Panc1 (cell line): ENCODE measurements around the gene KCNG1. TPM values are rescaled to one million over a fixed set of nuclear protein-coding genes. Genes with fewer than 3 reads are reported as not detected.

Experiments used
- ATAC-seq: fragments of 200-7000 bp; cut with Tn5 transposase; 2 replicates; pipeline ENCODE4 v1.9.1; 2020; ENCODE audit warnings: mild to moderate bottlenecking, moderate library complexity
- BruUV-seq: library from RNA; stranded (reverse); fragments of 400-500 nt; replicated peaks from 2 replicates; lab custom pipeline; 2021; lab: Mats Ljungman, UMichigan
- CTCF ChIA-PET: fragments of 300-600 bp; sonication (Branson Sonifier 250); formaldehyde crosslinking; loops from one replicate; lab custom pipeline; 2022; ENCODE audit warnings: antibody characterized with exemption; lab: Charles Lee
- POLR2A ChIA-PET: fragments of 300-600 bp; sonication (Branson Sonifier 250); formaldehyde crosslinking; loops from one replicate; lab custom pipeline; 2022; ENCODE audit warnings: antibody characterized with exemption; lab: Charles Lee
- DNase-seq: peaks from one replicate; pipeline ENCODE4 v3.0.0-alpha.2; 2010; ENCODE audit warnings: low read depth, low spot score
- H3K27ac ChIP-seq: 2 replicates; pipeline ENCODE4 v1.5.1; 2011; ENCODE audit warnings: mild to moderate bottlenecking, low read length, inconsistent platforms
- H3K27me3 ChIP-seq: fragments of 200-500 bp; sonication (Bioruptor generic); 2 replicates; pipeline ENCODE4 v1.6.0; 2014; ENCODE audit warnings: low read length, inconsistent platforms; ENCODE audit not compliant: control insufficient read depth, insufficient read depth
- H3K36me3 ChIP-seq: fragments of 200-500 bp; sonication (Bioruptor generic); 2 replicates; pipeline ENCODE4 v1.5.1; 2014; ENCODE audit warnings: inconsistent platforms, mild to moderate bottlenecking, low read length, moderate library complexity; ENCODE audit not compliant: control insufficient read depth, insufficient read depth
- H3K4me1 ChIP-seq: 2 replicates; pipeline ENCODE4 v1.5.1; 2011; ENCODE audit warnings: inconsistent platforms, mild to moderate bottlenecking, low read length, moderate library complexity; ENCODE audit not compliant: control insufficient read depth, insufficient read depth
- H3K4me3 ChIP-seq, 2 experiments: 2 replicates each; pipeline ENCODE4 v1.5.1; 2011 to 2012; ENCODE audit warnings: low read depth in 2 of 2, low read length in 2 of 2, mild to moderate bottlenecking in 2 of 2, inconsistent platforms in 1 of 2, moderate library complexity in 1 of 2
- H3K9me3 ChIP-seq: fragments of 200-500 bp; sonication (Bioruptor generic); 2 replicates; pipeline ENCODE4 v1.5.1; 2014; ENCODE audit warnings: low read depth, mild to moderate bottlenecking, inconsistent platforms, low read length, moderate library complexity; ENCODE audit not compliant: control insufficient read depth, insufficient read depth
- CTCF ChIP-seq: fragments of 450-650 bp; IDR thresholded peaks from 2 replicates; pipeline ENCODE4 v1.5.1; 2017; ENCODE audit warnings: mild to moderate bottlenecking
- POLR2AphosphoS5 ChIP-seq: IDR thresholded peaks from 2 replicates; pipeline ENCODE4 v1.6.1; 2012; ENCODE audit warnings: mild to moderate bottlenecking, low read depth, low read length, moderate library complexity
- REST ChIP-seq, 2 experiments: IDR thresholded peaks; 2 replicates each; pipeline ENCODE4 v1.6.1; 2011 to 2012; ENCODE audit warnings: low read depth in 2 of 2, control low read depth in 1 of 2, low read length in 1 of 2, mild to moderate bottlenecking in 1 of 2, moderate library complexity in 1 of 2; ENCODE audit not compliant: insufficient read depth in 1 of 2
- SIN3A ChIP-seq: IDR thresholded peaks from 2 replicates; pipeline ENCODE4 v1.6.1; 2012; ENCODE audit warnings: low read depth, mild to moderate bottlenecking, low read length, moderate library complexity, borderline replicate concordance; ENCODE audit not compliant: insufficient read depth
- TCF7L2 ChIP-seq: IDR thresholded peaks from 2 replicates; pipeline ENCODE4 v1.6.1; 2011; ENCODE audit warnings: mild to moderate bottlenecking, low read depth, low read length, inconsistent platforms
- in situ Hi-C: cut with HindIII; loops from 2 replicates; pipeline ENCODE4 v1.10.0; 2016; ENCODE audit warnings: low sequenced_read_pairs, low pct_unique_long_range_greater_than_20kb
- intact Hi-C: fragments of 100-400 bp; cut with micrococcal nuclease; formaldehyde crosslinking; loops from one replicate; pipeline ENCODE4 v1.10.0; 2022; ENCODE audit not compliant: unreplicated experiment
- total RNA-seq: library from RNA; stranded (reverse); gene quantifications from one replicate; pipeline ENCODE4 v1.2.1, GENCODE V29; 2021; ENCODE audit not compliant: unreplicated experiment

The KCNG1 gene
- total RNA-seq, 1 experiment from 2014 or later = 7.4 TPM

GRCh38 chr20:51012357-51012756 lies 10.6 kb downstream of the KCNG1 start:
- TF ChIP-seq REST (IDR thresholded peaks at IDR 0.05; ENCODE audit: insufficient read depth in 1 of 2, low read depth in 2 of 2, low read length in 1 of 2) (no peak), TCF7L2 (no peak), SIN3A (no peak), POLR2AphosphoS5 (no peak), CTCF (no peak)
- in situ Hi-C loops = no loop called here
- intact Hi-C loops = no loop called here
- ATAC-seq = no peak
- no peaks in the 10 kb centered on the region for H3K9me3 ChIP-seq
- no TSS peak for BruUV-seq
- no peaks in the 10 kb centered on the region for H3K27me3 ChIP-seq
- H3K36me3 ChIP-seq = no peaks in the 10 kb centered on the region
- CTCF ChIA-PET = no interaction called here
- no peak overlapping the region for H3K4me3 ChIP-seq
- no peak for DNase-seq
- no peak overlapping the region for H3K27ac ChIP-seq
- POLR2A ChIA-PET = no interaction called here
- 0 out of 2 replicates have a peak, but pooled peaks cover 2% of the 10 kb centered on the region for H3K4me1 ChIP-seq

- 0 out of 2 replicates have a peak, but pooled peaks cover 2% of the 10 kb centered on the region for H3K4me1 ChIP-seq
- CTCF ChIA-PET = no interaction called here
- H3K36me3 ChIP-seq = no peaks in the 10 kb centered on the region
- ATAC-seq (no peak), DNase-seq (no peak)
- no peaks in the 10 kb centered on the region for H3K27me3 ChIP-seq
- intact Hi-C loops (no loop called here), in situ Hi-C loops (no loop called here)
- H3K9me3 ChIP-seq = no peaks in the 10 kb centered on the region
- POLR2A ChIA-PET = no interaction called here
- H3K4me3 ChIP-seq = no peak overlapping the region
- no peak overlapping the region for H3K27ac ChIP-seq
- no peak for TF ChIP-seq SIN3A
- TF ChIP-seq TCF7L2 = no peak
- TF ChIP-seq POLR2AphosphoS5 = no peak
- TF ChIP-seq CTCF = no peak
- no peak for TF ChIP-seq REST (IDR thresholded peaks at IDR 0.05; ENCODE audit: insufficient read depth in 1 of 2, low read depth in 2 of 2, low read length in 1 of 2)
- BruUV-seq = no TSS peak
Observed at GRCh38 chr20:51011479-51011878, 11.4 kb downstream of the KCNG1 start.
